T47D (cell line): ENCODE results near the gene DCHS1.

Source experiments
- DNase-seq, 2 experiments: peaks; one replicate each; pipeline versions ENCODE4 v3.0.0 to v3.0.0-alpha.2; 2011 to 2012; ENCODE audit warnings: low read depth in 1 of 2, low spot score in 1 of 2
- JUND ChIP-seq: IDR thresholded peaks from 2 replicates; pipeline ENCODE4 v1.6.1; 2012; ENCODE audit warnings: low read depth
- in situ Hi-C: cut with HindIII; loops from 2 replicates; pipeline ENCODE4 v1.10.0; 2016; ENCODE audit warnings: low sequenced_read_pairs, low pct_unique_long_range_greater_than_20kb

The DCHS1 gene

GRCh38 chr11:6652182-6652581 lies 3.4 kb downstream of the DCHS1 start:
- no peak for TF ChIP-seq JUND
- in situ Hi-C loops = no loop called here

GRCh38 chr11:6650980-6651379 lies 4.6 kb downstream of the DCHS1 start:
- DNase-seq = no peak
- in situ Hi-C loops = no loop called here

More at GRCh38 chr11:6652182-6652581, 3.4 kb downstream of the DCHS1 start:
- no peak for DNase-seq

GRCh38 chr11:6650104-6650503 lies 5.5 kb downstream of the DCHS1 start:
- TF ChIP-seq JUND = no peak
- DNase-seq = no peak
- in situ Hi-C loops = no loop called here

More at GRCh38 chr11:6650980-6651379, 4.6 kb downstream of the DCHS1 start:
- TF ChIP-seq JUND = no peak

GRCh38 chr11:6648501-6648900 lies 7.1 kb downstream of the DCHS1 start:
- in situ Hi-C loops = no loop called here
- TF ChIP-seq JUND = no peak
- DNase-seq = no peak

GRCh38 chr11:6647836-6648235 lies 7.8 kb downstream of the DCHS1 start:
- no peak for TF ChIP-seq JUND
- in situ Hi-C loops = no loop called here
- DNase-seq = no peak

- no peak for DNase-seq
- in situ Hi-C loops = no loop called here
- no peak for TF ChIP-seq JUND
Measured at GRCh38 chr11:6646918-6647679, 8.5 kb downstream of the DCHS1 start.

GRCh38 chr11:6646576-6646917 lies 9.1 kb downstream of the DCHS1 start:
- TF ChIP-seq JUND = no peak
- no peak for DNase-seq
- in situ Hi-C loops = no loop called here

GRCh38 chr11:6646071-6646470 lies 9.5 kb downstream of the DCHS1 start:
- no peak for DNase-seq
- in situ Hi-C loops = no loop called here
- no peak for TF ChIP-seq JUND

GRCh38 chr11:6642957-6643356 lies 12.7 kb downstream of the DCHS1 start:
- no peak for TF ChIP-seq JUND
- in situ Hi-C loops = no loop called here
- no peak for DNase-seq

- in situ Hi-C loops = no loop called here
- TF ChIP-seq JUND = no peak
- DNase-seq = no peak
Measured at GRCh38 chr11:6640985-6641701, 14.5 kb downstream of the DCHS1 start.

GRCh38 chr11:6640036-6640984 lies 15.3 kb downstream of the DCHS1 start:
- no peak for TF ChIP-seq JUND
- in situ Hi-C loops = no loop called here
- DNase-seq = no peak

GRCh38 chr11:6638429-6638828 lies 17.2 kb downstream of the DCHS1 start:
- peak in 1 of 2 experiments; percentile 5 for DNase-seq
- TF ChIP-seq JUND = no peak
- in situ Hi-C loops = no loop called here
